ENCODE results near the gene FAM174C.
"Not testable (repeated sequence)": the region's sequence is repeated elsewhere in the genome, so short reads cannot be mapped to it uniquely, and the experiment has no call there.

Gene FAM174C

GRCh38 chr19:1290703-1291651, 15.6 kb downstream of the FAM174C start:
- in situ Hi-C loops (cut with HindIII; ENCODE audit: low pct_ligation_motif_present, low pct_unique_long_range_greater_than_20kb, low sequenced_read_pairs): no loop called here

GRCh38 chr19:1291761-1292418, 16.6 kb downstream of the FAM174C start:
- DNase-seq: no peak
- in situ Hi-C loops (cut with HindIII; ENCODE audit: low pct_ligation_motif_present, low pct_unique_long_range_greater_than_20kb, low sequenced_read_pairs): no loop called here

More at GRCh38 chr19:1290703-1291651, 15.6 kb downstream of the FAM174C start:
- no peak for DNase-seq

- in situ Hi-C loops (cut with HindIII; ENCODE audit: low pct_ligation_motif_present, low pct_unique_long_range_greater_than_20kb, low sequenced_read_pairs): no loop called here
- DNase-seq: no peak
Observed at GRCh38 chr19:1292419-1293151, 17.3 kb downstream of the FAM174C start.

- DNase-seq: no peak
- in situ Hi-C loops (cut with HindIII; ENCODE audit: low pct_ligation_motif_present, low pct_unique_long_range_greater_than_20kb, low sequenced_read_pairs): no loop called here
Observed at GRCh38 chr19:1293782-1294604, 18.7 kb downstream of the FAM174C start.

- no peak for DNase-seq
- in situ Hi-C loops (cut with HindIII; ENCODE audit: low pct_ligation_motif_present, low pct_unique_long_range_greater_than_20kb, low sequenced_read_pairs): no loop called here
Observed at GRCh38 chr19:1294688-1295087, 19.4 kb downstream of the FAM174C start.

- in situ Hi-C loops (cut with HindIII; ENCODE audit: low pct_ligation_motif_present, low pct_unique_long_range_greater_than_20kb, low sequenced_read_pairs): no loop called here
- no peak for DNase-seq
Observed at GRCh38 chr19:1295169-1296012, 20.1 kb downstream of the FAM174C start.

- no peak for DNase-seq
- in situ Hi-C loops (cut with HindIII; ENCODE audit: low pct_ligation_motif_present, low pct_unique_long_range_greater_than_20kb, low sequenced_read_pairs): no loop called here
Observed at GRCh38 chr19:1296078-1296477, 20.7 kb downstream of the FAM174C start.

- in situ Hi-C loops (cut with HindIII; ENCODE audit: low pct_ligation_motif_present, low pct_unique_long_range_greater_than_20kb, low sequenced_read_pairs): no loop called here
- DNase-seq: no peak
Observed at GRCh38 chr19:1296575-1297271, 21.4 kb downstream of the FAM174C start.

- in situ Hi-C loops (cut with HindIII; ENCODE audit: low pct_ligation_motif_present, low pct_unique_long_range_greater_than_20kb, low sequenced_read_pairs): no loop called here
- no peak for DNase-seq
Observed at GRCh38 chr19:1298235-1298634, 22.9 kb downstream of the FAM174C start.

GRCh38 chr19:1299801-1300200, 24.5 kb downstream of the FAM174C start:
- in situ Hi-C loops (cut with HindIII; ENCODE audit: low pct_ligation_motif_present, low pct_unique_long_range_greater_than_20kb, low sequenced_read_pairs): no loop called here

GRCh38 chr19:1300744-1301490, 25.6 kb downstream of the FAM174C start:
- DNase-seq: no peak
- in situ Hi-C loops (cut with HindIII; ENCODE audit: low pct_ligation_motif_present, low pct_unique_long_range_greater_than_20kb, low sequenced_read_pairs): no loop called here

More at GRCh38 chr19:1299801-1300200, 24.5 kb downstream of the FAM174C start:
- DNase-seq: no peak

- in situ Hi-C loops (cut with HindIII; ENCODE audit: low pct_ligation_motif_present, low pct_unique_long_range_greater_than_20kb, low sequenced_read_pairs): no loop called here
- no peak for DNase-seq
Observed at GRCh38 chr19:1302533-1303239, 27.4 kb downstream of the FAM174C start.

GRCh38 chr19:1304197-1304924, 29.0 kb downstream of the FAM174C start:
- in situ Hi-C loops (cut with HindIII; ENCODE audit: low pct_ligation_motif_present, low pct_unique_long_range_greater_than_20kb, low sequenced_read_pairs): no loop called here
- no peak for DNase-seq

GRCh38 chr19:1305354-1305753, 30.0 kb downstream of the FAM174C start:
- in situ Hi-C loops (cut with HindIII; ENCODE audit: low pct_ligation_motif_present, low pct_unique_long_range_greater_than_20kb, low sequenced_read_pairs); DNase-seq: not testable (repeated sequence)

- in situ Hi-C loops (cut with HindIII; ENCODE audit: low pct_ligation_motif_present, low pct_unique_long_range_greater_than_20kb, low sequenced_read_pairs): no loop called here
- DNase-seq: no peak
Observed at GRCh38 chr19:1307320-1307719, 32.0 kb downstream of the FAM174C start.

Measured in ACHN (cell line).